ENCODE results near the gene GABRB1. TPM values are rescaled to one million over a fixed set of nuclear protein-coding genes. Genes with fewer than 3 reads are reported as not detected.

The GABRB1 gene
- total RNA-seq, 1 experiment from 2014 or later, result not detected

DNA sequence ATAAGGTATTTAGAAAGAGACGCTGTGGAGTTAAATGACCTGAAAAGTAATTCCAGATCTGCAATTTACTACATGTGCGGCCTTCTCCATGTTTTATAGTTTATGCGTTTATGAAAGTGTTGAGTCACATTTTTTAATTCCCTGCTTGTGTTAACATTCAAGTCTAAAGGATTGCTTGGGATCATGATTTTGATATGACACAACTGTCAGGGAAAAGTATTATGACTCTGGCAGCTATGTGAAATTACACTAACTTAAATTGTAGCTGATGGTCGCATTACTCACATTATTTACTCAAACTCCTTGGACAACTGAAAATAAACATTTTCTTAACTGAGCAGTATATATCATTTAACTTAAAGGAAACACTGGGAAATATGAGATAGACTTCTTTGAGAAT is 14.3 kb upstream of the GABRB1 start:
- DNase-seq (ENCODE audit: low read depth, low spot score), result no peak
- Histone ChIP-seq H3K27me3 (ENCODE audit: insufficient read depth, low read length) (no peaks in the 10 kb centered on the region), H3K9ac (ENCODE audit: low read length) (no peak overlapping the region), H3K4me1 (ENCODE audit: control insufficient read depth in 1 of 2, insufficient read depth in 2 of 2, low read length in 2 of 2) (no peaks in the 10 kb centered on the region), H3K36me3 (ENCODE audit: control insufficient read depth in 1 of 2, insufficient read depth in 2 of 2, low read length in 2 of 2) (no peaks in the 10 kb centered on the region), H3K4me3 (replicated peaks in 1 of 2; ENCODE audit: low read depth in 1 of 2, low read length in 2 of 2) (no peak overlapping the region), H3K79me2 (ENCODE audit: insufficient read depth, low read length) (no peaks in the 10 kb centered on the region), H3K4me2 (ENCODE audit: low read length) (no peak overlapping the region), H4K20me1 (ENCODE audit: insufficient read depth) (no peaks in the 10 kb centered on the region), H3K27ac (ENCODE audit: low read depth, low read length) (no peak overlapping the region), H2AFZ (ENCODE audit: low read depth, low read length, poor library complexity, severe bottlenecking) (no peak overlapping the region), H3K9me3 (ENCODE audit: control insufficient read depth in 1 of 2, insufficient read depth in 1 of 2, low read depth in 1 of 2, low read length in 2 of 2) (peaks cover 0 to 8% of the 10 kb centered on the region in 2 experiments; a peak in 1 of 4 replicates), H3K9me2 (ENCODE audit: insufficient read depth) (no peaks in the 10 kb centered on the region)
- ChIA-PET RAD21 (ENCODE audit: low non-redundant PET in 1 of 2, low total read pairs in 2 of 2, uncharacterized antibody in 2 of 2, unreplicated experiment in 2 of 2) (no interaction called here), POLR2A (no interaction called here), CTCF (no interaction called here)
- BruUV-seq (replicated peaks), result no TSS peak
- intact Hi-C loops (cut with micrococcal nuclease), result no loop called here
- TF ChIP-seq EGR1 (IDR thresholded peaks at IDR 0.05; ENCODE audit: low read depth) (no peak), CEBPB (IDR thresholded peaks at IDR 0.05; ENCODE audit: low read depth) (no peak), EZH2 (IDR thresholded peaks at IDR 0.05) (no peak), SIN3A (IDR thresholded peaks at IDR 0.05; ENCODE audit: low read depth) (no peak)
- TF ChIP-seq, protein P1, sequence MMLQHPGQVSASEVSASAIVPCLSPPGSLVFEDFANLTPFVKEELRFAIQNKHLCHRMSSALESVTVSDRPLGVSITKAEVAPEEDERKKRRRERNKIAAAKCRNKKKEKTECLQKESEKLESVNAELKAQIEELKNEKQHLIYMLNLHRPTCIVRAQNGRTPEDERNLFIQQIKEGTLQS (IDR thresholded peaks at IDR 0.05), result no peak
- no peak for ATAC-seq

DNA sequence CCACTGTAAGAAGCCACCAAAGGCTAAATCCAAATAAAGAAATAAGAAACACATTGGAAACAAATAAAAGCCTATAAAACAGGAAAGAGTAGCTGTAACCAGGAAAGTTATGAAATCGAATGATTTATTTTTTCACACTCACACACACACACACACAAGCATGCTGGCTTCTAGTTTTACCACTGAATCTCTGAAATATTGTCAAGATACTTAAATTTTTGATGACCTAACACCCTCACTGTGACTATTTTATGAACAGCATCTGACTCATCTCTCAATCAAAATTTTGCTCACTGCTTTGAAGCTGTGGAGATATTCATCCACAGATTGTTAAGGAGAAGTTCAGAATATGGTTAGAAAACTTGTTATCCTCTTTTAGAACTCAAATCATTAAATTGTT is 13.9 kb upstream of the GABRB1 start:
- CTCF ChIA-PET, result no interaction called here
- POLR2A ChIA-PET, result no interaction called here
- peaks cover 0 to 8% of the 10 kb centered on the region in 2 experiments; a peak in 1 of 4 replicates for H3K9me3 ChIP-seq (ENCODE audit: control insufficient read depth in 1 of 2, insufficient read depth in 1 of 2, low read depth in 1 of 2, low read length in 2 of 2)
- no TSS peak for BruUV-seq (replicated peaks)
- H4K20me1 ChIP-seq (ENCODE audit: insufficient read depth), result no peaks in the 10 kb centered on the region
- RAD21 ChIA-PET (ENCODE audit: low non-redundant PET in 1 of 2, low total read pairs in 2 of 2, uncharacterized antibody in 2 of 2, unreplicated experiment in 2 of 2), result no interaction called here
- H3K27me3 ChIP-seq (ENCODE audit: insufficient read depth, low read length), result no peaks in the 10 kb centered on the region
- DNase-seq (ENCODE audit: low read depth, low spot score) (no peak), ATAC-seq (no peak)
- no peaks in the 10 kb centered on the region for H3K4me1 ChIP-seq (ENCODE audit: control insufficient read depth in 1 of 2, insufficient read depth in 2 of 2, low read length in 2 of 2)
- no peaks in the 10 kb centered on the region for H3K9me2 ChIP-seq (ENCODE audit: insufficient read depth)
- intact Hi-C loops (cut with micrococcal nuclease), result no loop called here
- H3K9ac ChIP-seq (ENCODE audit: low read length), result no peak overlapping the region
- H3K4me3 ChIP-seq (replicated peaks in 1 of 2; ENCODE audit: low read depth in 1 of 2, low read length in 2 of 2), result no peak overlapping the region
- H3K79me2 ChIP-seq (ENCODE audit: insufficient read depth, low read length), result no peaks in the 10 kb centered on the region
- TF ChIP-seq FOSL1 (IDR thresholded peaks at IDR 0.05; ENCODE audit: low read depth), result no peak
- TF ChIP-seq, protein P2, sequence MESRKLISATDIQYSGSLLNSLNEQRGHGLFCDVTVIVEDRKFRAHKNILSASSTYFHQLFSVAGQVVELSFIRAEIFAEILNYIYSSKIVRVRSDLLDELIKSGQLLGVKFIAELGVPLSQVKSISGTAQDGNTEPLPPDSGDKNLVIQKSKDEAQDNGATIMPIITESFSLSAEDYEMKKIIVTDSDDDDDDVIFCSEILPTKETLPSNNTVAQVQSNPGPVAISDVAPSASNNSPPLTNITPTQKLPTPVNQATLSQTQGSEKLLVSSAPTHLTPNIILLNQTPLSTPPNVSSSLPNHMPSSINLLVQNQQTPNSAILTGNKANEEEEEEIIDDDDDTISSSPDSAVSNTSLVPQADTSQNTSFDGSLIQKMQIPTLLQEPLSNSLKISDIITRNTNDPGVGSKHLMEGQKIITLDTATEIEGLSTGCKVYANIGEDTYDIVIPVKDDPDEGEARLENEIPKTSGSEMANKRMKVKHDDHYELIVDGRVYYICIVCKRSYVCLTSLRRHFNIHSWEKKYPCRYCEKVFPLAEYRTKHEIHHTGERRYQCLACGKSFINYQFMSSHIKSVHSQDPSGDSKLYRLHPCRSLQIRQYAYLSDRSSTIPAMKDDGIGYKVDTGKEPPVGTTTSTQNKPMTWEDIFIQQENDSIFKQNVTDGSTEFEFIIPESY (IDR thresholded peaks at IDR 0.05; ENCODE audit: extremely low read depth, insufficient replicate concordance, low read length), result no peak
- no peak overlapping the region for H2AFZ ChIP-seq (ENCODE audit: low read depth, low read length, poor library complexity, severe bottlenecking)
- H3K36me3 ChIP-seq (ENCODE audit: control insufficient read depth in 1 of 2, insufficient read depth in 2 of 2, low read length in 2 of 2), result no peaks in the 10 kb centered on the region
- no peak overlapping the region for H3K4me2 ChIP-seq (ENCODE audit: low read length)
- no peak overlapping the region for H3K27ac ChIP-seq (ENCODE audit: low read depth, low read length)

Data from HCT116 (cell line).